Heart left ventricle (tissue), 16 donors: ENCODE measurements around the gene IVNS1ABP. TPM values are rescaled to one million over a fixed set of nuclear protein-coding genes. Genes with fewer than 3 reads are reported as not detected.

ENCODE experiments used
- ATAC-seq, 4 donors: fragments of 200-7000 bp; cut with Tn5 transposase; one replicate each; pipeline ENCODE4 v1.9.1; 2020 to 2022; ENCODE audit warnings: moderate library complexity in 4 of 4, mild to moderate bottlenecking in 3 of 4, moderate number of reproducible peaks in 1 of 4
- DNase-seq, 5 donors: peaks; one replicate each; pipeline ENCODE4 v3.0.0-alpha.2; 2020
- H3K27ac ChIP-seq, 12 donors: fragments of 200-600 bp; sonication (generic) in 4 of 12; one replicate each; pipeline versions ENCODE4 v1.5.0 to v1.8.0; 2016 to 2022; ENCODE audit warnings: mild to moderate bottlenecking in 2 of 12
- H3K27me3 ChIP-seq, 9 donors: fragments of 200-600 bp; sonication (generic) in 2 of 9; one replicate each; pipeline versions ENCODE4 v1.5.1 to v1.8.0; 2016 to 2022; ENCODE audit warnings: mild to moderate bottlenecking in 3 of 9
- H3K36me3 ChIP-seq, 9 donors: fragments of 200-600 bp; sonication (generic) in 2 of 9; one replicate each; pipeline versions ENCODE4 v1.5.0 to v1.8.0; 2018 to 2022; ENCODE audit warnings: mild to moderate bottlenecking in 2 of 9
- H3K4me1 ChIP-seq, 12 donors: fragments of 200-600 bp; sonication (generic) in 4 of 12; one replicate each; pipeline versions ENCODE4 v1.5.0 to v1.8.0; 2016 to 2022; ENCODE audit warnings: mild to moderate bottlenecking in 3 of 12
- H3K4me3 ChIP-seq, 12 donors: fragments of 200-600 bp; sonication (generic) in 4 of 12; one replicate each; pipeline versions ENCODE4 v1.5.0 to v1.8.0; 2017 to 2022; ENCODE audit warnings: mild to moderate bottlenecking in 9 of 12, moderate library complexity in 4 of 12
- H3K9me3 ChIP-seq, 12 donors: fragments of 200-600 bp; sonication (generic) in 4 of 12; one replicate each; pipeline versions ENCODE4 v1.5.0 to v1.8.0; 2016 to 2022; ENCODE audit warnings: mild to moderate bottlenecking in 1 of 12
- CTCF ChIP-seq, 12 donors: fragments of 200-600 bp; sonication (generic) in 4 of 12; IDR thresholded peaks; one replicate each; pipeline versions ENCODE4 v1.5.0 to v1.8.0; 2018 to 2022; ENCODE audit warnings: antibody characterized with exemption in 12 of 12, mild to moderate bottlenecking in 5 of 12
- POLR2A ChIP-seq, 2 donors: fragments of 450-650 bp; IDR thresholded peaks; one replicate each; pipeline ENCODE4 v1.6.1; 2017; ENCODE audit warnings: antibody characterized with exemption in 2 of 2, mild to moderate bottlenecking in 2 of 2, moderate library complexity in 2 of 2
- WGBS, 4 donors: extraction: QIAGEN DNeasy Blood & Tissue Kit in 2 of 4; methylation state at CpG; one replicate each; pipeline versions ENCODE4 v1.1.5 to v1.1.7; 2013 to 2018; 5-methylcytosine and 5-hydroxymethylcytosine counted together
- intact Hi-C, 10 donors: fragments of 100-400 bp; cut with DNase I; formaldehyde crosslinking; loops; one replicate each; pipeline versions ENCODE4 v1.11.1 to v1.14.2; 2022
- polyA plus RNA-seq, 2 donors: library from polyadenylated mRNA; stranded (reverse); fragments of 200-250 nt; gene quantifications; one replicate each; pipeline ENCODE4 v1.2.3, GENCODE V29; 2013
- total RNA-seq, 9 donors: library from RNA; depleted of rRNA in 2 of 9; stranded (reverse); fragments of >200 nt in 2 of 9; fragmentation: NEBNext Ultra II Directional in 3 of 9; extraction: Animal tissue kit (Norgen Biotek cat#: 25700) in 3 of 9; gene quantifications; one replicate each; pipeline versions ENCODE4 v1.1.0 to v1.2.4, GENCODE V29; 2016 to 2023
- donor health status: ischemic (EF 13 %, LVEDD 7.1; RV severe dilation, severe dysfunction).
- donor health status: healthy with polysubstance abuse.
- donor health status: DM: no; HTN: yes; CAD: no.
- donor health status: DM: no; HTN: no; CAD: no.
- donor health status: ischemic (EF 25% LVEDD 6.9; RV normal size, moderate dysfunction).
- donor health status: ischemic (EF 25% LVEDD 5.7; RV mildly dilated, moderate dysfunction).
- donor health status: healthy.
- donor health status: DM: yes; HTN: yes; CAD: no.
- donor health status: ischemic (EF 35%, LVEDD 5.7; RV mildly dilated, moderate dysfunction).
- donor health status: nonischemic (EF 11% LVEDD 7.7; RV severe dilation, severe dysfunction).
- donor health status: DM: yes; HTN: yes; CAD: no.
- donor health status: PGD.
- donor health status: ischemic (EF 29% LVEDD 5.4; RV normal size, mild dysfunction).
- donor health status: nonischemic (EF 23%, LVEDD 6.1; RV moderate dilation, normal function).

IVNS1ABP gene
- total and polyA plus RNA-seq, 11 donors = 24.7 to 95.2 (median 58.0) TPM

- intact Hi-C loops = loop anchor here in 9 of 10 donors (2.0 to 10.0 kb wide), 6 partner anchors 277 to 354 kb away; no protein-coding TSS in a partner anchor
Measured at GRCh38 chr1:185317886-185318310, 855 bp upstream of the IVNS1ABP start.

GRCh38 chr1:185316163-185317033, 645 bp downstream of the IVNS1ABP start:
- Histone ChIP-seq H3K27ac (peak overlapping the region; percentile 87 to 99 (median 96)), H3K27me3 (no peaks in the 10 kb centered on the region), H3K9me3 (peaks cover 0 to 3% (median 0%) of the 10 kb centered on the region in 12 donors), H3K4me1 (peaks cover 0 to 59% (median 38%) of the 10 kb centered on the region in 12 donors), H3K36me3 (no peaks in the 10 kb centered on the region), H3K4me3 (peak overlapping the region; percentile 66 to 99 (median 90))
- DNase-seq = peak; percentile 97 to 98 (median 97)
- ATAC-seq = peak; percentile 78 to 90 (median 88)
- 0 to 1% (median 0%) methylated on average over 60 to 88 of the region's 88 CpGs for WGBS, 4 donors
- TF ChIP-seq CTCF (IDR thresholded peaks at IDR 0.05) (peak in 3 of 12 donors; percentile 5 to 24 (median 21)), POLR2A (IDR thresholded peaks at IDR 0.05) (peak in 1 of 2 donors; percentile 32)
- intact Hi-C loops = loop anchor here in 9 of 10 donors (1.0 to 10.0 kb wide), 7 partner anchors 278 to 356 kb away; no protein-coding TSS in a partner anchor

More at GRCh38 chr1:185317886-185318310, 855 bp upstream of the IVNS1ABP start:
- no peaks in the 10 kb centered on the region for H3K36me3 ChIP-seq
- H3K9me3 ChIP-seq = peaks cover 0 to 3% (median 0%) of the 10 kb centered on the region in 12 donors
- peak in 3 of 5 donors; percentile 32 to 42 (median 33) for DNase-seq
- no peak for TF ChIP-seq CTCF (IDR thresholded peaks at IDR 0.05)
- no peak for TF ChIP-seq POLR2A (IDR thresholded peaks at IDR 0.05)
- peak in 2 of 4 donors; percentile 2 to 3 for ATAC-seq
- peaks cover 0 to 44% (median 26%) of the 10 kb centered on the region in 12 donors for H3K4me1 ChIP-seq
- H3K27me3 ChIP-seq = no peaks in the 10 kb centered on the region
- WGBS, 4 donors = 27 to 37% (median 32%) methylated on average over 11 of the region's 11 CpGs
- H3K4me3 ChIP-seq = peak overlapping the region; percentile 46 to 99 (median 85)
- H3K27ac ChIP-seq = peak overlapping the region; percentile 87 to 99 (median 96)

DNA sequence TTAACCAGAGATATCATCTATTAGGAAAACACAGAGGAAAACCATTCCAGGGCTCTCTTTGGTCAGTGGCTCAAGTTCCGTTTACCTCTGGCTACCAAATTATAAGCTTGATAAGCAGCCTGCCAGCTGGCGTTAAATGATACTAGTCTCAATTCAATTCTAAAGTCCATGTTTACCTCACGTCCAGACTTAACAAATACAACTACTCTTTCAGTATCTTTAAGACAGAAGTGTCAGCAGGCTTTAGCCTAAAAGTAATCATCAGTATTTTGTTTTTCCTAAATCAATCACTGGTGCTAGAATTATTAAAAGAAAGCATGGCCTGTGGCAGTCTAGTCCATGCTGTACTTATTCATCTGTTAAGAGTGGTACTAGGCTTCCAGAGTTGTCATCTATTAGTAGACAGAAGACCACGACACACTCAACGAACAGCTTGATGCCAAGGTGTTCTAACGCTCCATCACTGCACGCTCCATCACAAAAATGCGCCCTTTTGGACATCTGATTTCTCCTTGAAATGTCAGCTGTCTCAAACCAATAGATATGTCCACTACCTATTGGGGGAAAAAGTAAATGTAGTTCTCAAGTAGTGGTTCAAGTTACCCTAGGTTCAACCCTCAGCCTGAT, 1.5 kb downstream of the IVNS1ABP start:
- ATAC-seq = no peak
- Histone ChIP-seq H3K36me3 (peaks cover 0 to 7% (median 5%) of the 10 kb centered on the region in 9 donors), H3K27me3 (no peaks in the 10 kb centered on the region), H3K9me3 (peaks cover 0 to 2% (median 0%) of the 10 kb centered on the region in 12 donors), H3K4me3 (peak overlapping the region; percentile 66 to 99 (median 90)), H3K27ac (peak overlapping the region; percentile 87 to 99 (median 96)), H3K4me1 (peaks cover 0 to 68% (median 42%) of the 10 kb centered on the region in 12 donors)
- intact Hi-C loops = loop anchor here in 9 of 10 donors (1.0 to 10.0 kb wide), 7 partner anchors 279 to 357 kb away; no protein-coding TSS in a partner anchor
- WGBS, 4 donors = 6 to 14% (median 7%) methylated on average over 8 of the region's 8 CpGs
- no peak for DNase-seq
- no peak for TF ChIP-seq POLR2A (IDR thresholded peaks at IDR 0.05)
- no peak for TF ChIP-seq CTCF (IDR thresholded peaks at IDR 0.05)
